Aorta (tissue), 5 donors: ENCODE measurements around the gene ADPGK. TPM values are rescaled to one million over a fixed set of nuclear protein-coding genes. Genes with fewer than 3 reads are reported as not detected.

ENCODE experiments used
- ATAC-seq: fragments of 200-7000 bp; cut with Tn5 transposase; one replicate; pipeline ENCODE4 v1.9.1; 2022; ENCODE audit warnings: moderate library complexity; ENCODE audit not compliant: low FRiP score
- DNase-seq, 2 donors: peaks; one replicate each; pipeline ENCODE4 v3.0.0-alpha.2; 2020
- H3K27ac ChIP-seq, 2 donors: one replicate each; pipeline ENCODE4 v1.5.1; 2013; ENCODE audit warnings: low read length in 2 of 2, mild to moderate bottlenecking in 2 of 2, moderate library complexity in 2 of 2, control low read depth in 1 of 2, inconsistent platforms in 1 of 2, low read depth in 1 of 2
- H3K27me3 ChIP-seq, 2 donors: one replicate each; pipeline ENCODE4 v1.6.1; 2013; ENCODE audit warnings: control low read depth in 1 of 2, low read length in 1 of 2, mild to moderate bottlenecking in 1 of 2, moderate library complexity in 1 of 2; ENCODE audit not compliant: insufficient read depth in 2 of 2, control insufficient read depth in 1 of 2
- H3K36me3 ChIP-seq, 2 donors: one replicate each; pipeline ENCODE4 v1.6.1; 2013; ENCODE audit warnings: control low read depth in 1 of 2, low read length in 1 of 2, mild to moderate bottlenecking in 1 of 2; ENCODE audit not compliant: insufficient read depth in 2 of 2, control insufficient read depth in 1 of 2
- H3K4me1 ChIP-seq, 2 donors: one replicate each; pipeline ENCODE4 v1.6.1; 2013; ENCODE audit warnings: low read length in 2 of 2, control low read depth in 1 of 2, mild to moderate bottlenecking in 1 of 2, moderate library complexity in 1 of 2; ENCODE audit not compliant: insufficient read depth in 2 of 2, control insufficient read depth in 1 of 2
- H3K4me3 ChIP-seq, 2 donors: one replicate each; pipeline ENCODE4 v1.5.1; 2013; ENCODE audit warnings: low read length in 2 of 2, control low read depth in 1 of 2, mild to moderate bottlenecking in 1 of 2
- H3K9me3 ChIP-seq: one replicate; pipeline ENCODE4 v1.6.1; 2013; ENCODE audit warnings: mild to moderate bottlenecking, low read length; ENCODE audit not compliant: control insufficient read depth
- WGBS, 2 donors: extraction: QIAGEN DNeasy Blood & Tissue Kit; methylation state at CpG; one replicate each; pipeline ENCODE4 v1.1.7; 2013; 5-methylcytosine and 5-hydroxymethylcytosine counted together
- intact Hi-C, 2 donors: fragments of 100-400 bp; cut with DNase I; formaldehyde crosslinking; loops; one replicate each; pipeline versions ENCODE4 v1.14.2 to v1.15.0; 2022
- polyA plus RNA-seq, 2 donors: library from polyadenylated mRNA; stranded (reverse); fragments of 200-250 nt; gene quantifications; one replicate each; pipeline ENCODE4 v1.2.3, GENCODE V29; 2013
- total RNA-seq, 2 donors: library from RNA; stranded (reverse); fragmentation: NEBNext Ultra II Directional; extraction: Animal tissue kit (Norgen Biotek cat#: 25700); gene quantifications; one replicate each; pipeline ENCODE4 v1.2.1, GENCODE V29; 2021
- donor health status: healthy with polysubstance abuse.
- donor health status: Bipolar disorder and iron deficiency.
- donor health status: DM: no; HTN: no; CAD: no.
- donor health status: DM: no; HTN: no; CAD: no.
- donor health status: DM: yes; HTN: yes; CAD: no.

Gene ADPGK
- total and polyA plus RNA-seq, 4 donors: 11.3 to 52.1 (median 39.8) TPM

- no peak overlapping the region for H3K4me3 ChIP-seq
- H3K27ac ChIP-seq: no peak overlapping the region
- no peak for DNase-seq
- no peak for ATAC-seq
- H3K4me1 ChIP-seq: peaks cover 0 to 3% of the 10 kb centered on the region in 2 donors
- H3K27me3 ChIP-seq: no peaks in the 10 kb centered on the region
- H3K9me3 ChIP-seq: no peaks in the 10 kb centered on the region
- intact Hi-C loops: loop anchor here (10.0 kb wide), 2 partner anchors 459 to 489 kb away; no protein-coding TSS in a partner anchor
- 94 to 98% methylated on average over 2 of the region's 2 CpGs for WGBS, 2 donors
- no peaks in the 10 kb centered on the region for H3K36me3 ChIP-seq
Measured at GRCh38 chr15:72785841-72786240, 2.3 kb upstream of the ADPGK start.

DNA sequence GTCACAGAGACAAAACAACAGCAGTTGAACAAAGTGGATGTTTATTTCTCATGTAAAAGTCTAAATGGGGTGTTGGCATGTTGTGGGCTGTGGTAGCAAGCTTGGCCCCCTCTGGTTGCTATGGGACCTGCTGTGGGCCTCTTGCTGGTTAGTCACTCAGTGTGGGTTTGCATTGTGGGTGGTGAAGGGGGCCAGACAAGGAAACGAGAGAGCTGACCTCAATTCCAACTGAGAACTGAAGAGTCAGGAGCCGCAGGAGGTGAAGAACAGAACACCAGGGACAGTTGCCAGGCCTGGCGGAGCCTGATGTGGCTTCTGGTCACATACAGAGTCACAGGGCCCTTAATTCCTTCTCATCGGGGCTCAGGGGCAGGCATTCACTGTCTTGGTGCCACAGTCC, 1.9 kb upstream of the ADPGK start:
- Histone ChIP-seq H3K4me3 (no peak overlapping the region), H3K4me1 (peaks cover 0 to 3% of the 10 kb centered on the region in 2 donors), H3K36me3 (no peaks in the 10 kb centered on the region), H3K27me3 (no peaks in the 10 kb centered on the region), H3K27ac (peak overlapping the region in 1 of 2 donors; percentile 22), H3K9me3 (no peaks in the 10 kb centered on the region)
- 78 to 85% methylated on average over 4 of the region's 4 CpGs for WGBS, 2 donors
- intact Hi-C loops: loop anchor here (10.0 kb wide), 2 partner anchors 459 to 489 kb away; no protein-coding TSS in a partner anchor
- ATAC-seq (no peak), DNase-seq (no peak)

DNA sequence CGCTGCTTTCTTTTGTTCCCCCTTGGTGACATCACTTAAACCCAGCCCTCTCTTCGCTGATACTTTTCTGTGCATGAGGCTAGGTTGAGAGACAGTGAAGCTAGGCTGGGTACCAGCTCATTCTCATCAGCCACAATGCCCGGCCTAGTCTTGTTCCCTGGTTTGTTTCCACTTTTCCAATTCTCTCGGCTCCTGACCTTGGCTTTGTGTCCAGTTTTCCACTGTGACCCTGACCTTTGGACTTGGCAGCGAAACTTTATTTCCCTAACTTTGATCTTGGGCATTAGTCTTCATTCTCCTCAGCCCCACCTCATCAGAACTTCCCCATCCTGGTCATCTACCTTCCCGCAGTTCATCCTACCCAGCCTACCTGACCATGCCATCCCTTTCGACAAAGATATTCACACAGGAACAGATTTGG, 908 bp upstream of the ADPGK start:
- Histone ChIP-seq H3K4me1 (peaks cover 0 to 3% of the 10 kb centered on the region in 2 donors), H3K9me3 (no peaks in the 10 kb centered on the region), H3K36me3 (no peaks in the 10 kb centered on the region), H3K4me3 (peak overlapping the region; percentile 42 to 75), H3K27ac (peak overlapping the region; percentile 80 to 97), H3K27me3 (no peaks in the 10 kb centered on the region)
- WGBS, 2 donors: 39 to 40% methylated on average over 7 of the region's 7 CpGs
- intact Hi-C loops: loop anchor here (10.0 kb wide), 2 partner anchors 460 to 490 kb away; no protein-coding TSS in a partner anchor
- no peak for ATAC-seq
- no peak for DNase-seq

DNA sequence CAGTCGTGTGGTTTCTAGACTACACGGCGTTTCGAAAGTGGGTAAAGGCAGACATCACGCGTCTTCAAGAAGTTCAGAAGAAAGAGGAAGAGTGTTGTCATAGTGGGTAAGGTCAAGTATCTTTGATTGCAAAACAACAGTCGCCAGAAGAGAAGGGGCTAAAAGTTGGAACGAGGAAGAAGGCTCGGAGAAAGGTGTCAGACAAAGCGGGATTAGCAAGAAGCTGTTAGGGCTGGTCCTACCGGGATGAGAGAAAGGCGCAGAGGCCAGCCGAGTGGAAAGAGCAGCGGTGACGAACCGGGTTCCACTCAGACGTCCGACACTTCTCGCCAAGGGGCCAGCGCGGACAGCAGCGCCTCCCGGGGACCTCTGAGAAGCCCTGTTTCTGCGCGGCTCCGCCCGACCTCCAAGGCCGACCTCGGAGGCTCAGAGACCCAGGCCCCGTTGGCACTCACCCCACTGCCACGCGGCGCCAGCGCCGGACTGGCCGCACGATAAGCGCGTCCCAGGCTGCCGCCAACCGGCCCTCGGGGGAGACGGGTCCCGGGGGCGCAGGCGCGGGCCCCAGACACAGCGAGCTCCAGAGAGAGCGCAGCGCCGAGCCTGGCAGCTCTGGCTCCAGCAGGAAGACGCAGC, 436 bp downstream of the ADPGK start:
- 0 to 1% methylated on average over 30 to 52 of the region's 52 CpGs for WGBS, 2 donors
- Histone ChIP-seq H3K27ac (peak overlapping the region; percentile 26 to 85), H3K4me1 (peaks cover 0 to 3% of the 10 kb centered on the region in 2 donors), H3K4me3 (peak overlapping the region; percentile 63 to 75), H3K9me3 (no peaks in the 10 kb centered on the region), H3K36me3 (no peaks in the 10 kb centered on the region), H3K27me3 (no peaks in the 10 kb centered on the region)
- ATAC-seq: peak; percentile 42
- intact Hi-C loops: loop anchor here (10.0 kb wide), 2 partner anchors 462 to 492 kb away; no protein-coding TSS in a partner anchor
- peak in 1 of 2 donors; percentile 56 for DNase-seq

DNA sequence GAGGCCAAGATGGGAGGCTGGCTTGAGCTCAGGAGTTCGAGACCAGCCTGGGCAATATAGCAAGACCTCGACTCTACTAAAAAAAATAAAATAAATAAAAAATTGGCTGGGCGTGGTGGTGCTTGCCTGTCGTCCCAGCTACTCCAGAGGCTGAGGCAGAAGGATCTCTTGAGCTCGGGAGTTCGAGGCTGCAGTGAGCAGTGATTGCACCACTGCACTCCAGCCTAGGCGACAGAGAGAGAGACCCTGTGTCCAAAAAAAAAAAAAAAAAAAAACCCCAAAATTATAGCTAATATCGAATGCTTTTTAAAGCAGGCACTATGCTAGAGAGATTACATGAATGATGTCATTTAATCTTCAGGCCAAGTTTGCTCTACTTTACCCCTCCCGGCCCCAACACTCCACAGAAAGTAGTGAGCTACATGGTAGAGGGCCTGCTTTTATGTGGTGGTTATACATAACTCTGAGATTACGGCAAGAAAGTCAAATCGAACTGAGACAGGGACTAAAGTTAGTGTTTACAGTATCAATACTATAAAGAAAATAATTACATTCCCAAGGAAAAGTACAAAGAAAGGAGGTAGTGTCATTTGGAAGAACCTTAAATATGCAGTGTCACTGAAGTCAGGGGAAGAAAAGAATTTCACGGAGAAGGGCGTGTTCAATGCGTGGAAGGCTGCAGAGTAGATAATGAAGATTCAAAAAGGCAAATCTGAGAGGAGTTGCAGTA, 1.1 kb downstream of the ADPGK start:
- 27 to 30% methylated on average over 14 of the region's 14 CpGs for WGBS, 2 donors
- no peaks in the 10 kb centered on the region for H3K27me3 ChIP-seq
- H3K4me1 ChIP-seq: peaks cover 0 to 3% of the 10 kb centered on the region in 2 donors
- DNase-seq (no peak), ATAC-seq (no peak)
- peak overlapping the region; percentile 63 to 75 for H3K4me3 ChIP-seq
- H3K36me3 ChIP-seq: no peaks in the 10 kb centered on the region
- H3K27ac ChIP-seq: no peak overlapping the region
- no peaks in the 10 kb centered on the region for H3K9me3 ChIP-seq
- intact Hi-C loops: loop anchor here (10.0 kb wide), 2 partner anchors 462 to 492 kb away; no protein-coding TSS in a partner anchor

DNA sequence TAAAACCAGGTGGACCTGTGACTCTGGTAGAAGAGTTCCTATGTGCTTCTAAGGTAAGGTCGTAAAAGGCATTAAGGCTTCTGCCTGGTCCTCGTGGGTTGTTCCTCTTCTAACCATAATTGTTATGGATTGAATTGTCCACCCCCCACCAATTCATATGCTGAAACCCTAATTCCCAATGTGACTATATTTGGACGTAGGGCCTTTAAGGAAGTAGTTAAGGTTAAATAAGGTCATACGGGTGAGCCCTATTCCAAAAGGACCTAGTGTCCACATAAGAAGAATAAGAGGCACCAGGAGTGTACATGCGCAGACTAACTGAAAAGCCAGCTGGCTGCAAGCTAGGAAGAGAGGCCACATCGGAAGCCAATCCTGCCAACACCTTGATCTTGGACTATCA, 1.9 kb downstream of the ADPGK start:
- intact Hi-C loops: loop anchor here (10.0 kb wide), 2 partner anchors 463 to 493 kb away; no protein-coding TSS in a partner anchor
- no peak overlapping the region for H3K4me3 ChIP-seq
- peaks cover 0 to 1% of the 10 kb centered on the region in 2 donors for H3K36me3 ChIP-seq
- H3K9me3 ChIP-seq: no peaks in the 10 kb centered on the region
- ATAC-seq (no peak), DNase-seq (no peak)
- no peaks in the 10 kb centered on the region for H3K4me1 ChIP-seq
- H3K27me3 ChIP-seq: no peaks in the 10 kb centered on the region
- H3K27ac ChIP-seq: no peak overlapping the region
- WGBS, 2 donors: 76 to 83% methylated on average over 6 of the region's 6 CpGs

- Histone ChIP-seq H3K27me3 (no peaks in the 10 kb centered on the region), H3K27ac (no peak overlapping the region), H3K4me1 (no peaks in the 10 kb centered on the region), H3K9me3 (no peaks in the 10 kb centered on the region), H3K4me3 (no peak overlapping the region), H3K36me3 (peaks cover 0 to 3% of the 10 kb centered on the region in 2 donors)
- WGBS, 2 donors: 80 to 92% methylated on average over 6 of the region's 6 CpGs
- no peak for ATAC-seq
- DNase-seq: no peak
- intact Hi-C loops: no loop called here
Measured at GRCh38 chr15:72778796-72779195, 4.8 kb downstream of the ADPGK start.

DNA sequence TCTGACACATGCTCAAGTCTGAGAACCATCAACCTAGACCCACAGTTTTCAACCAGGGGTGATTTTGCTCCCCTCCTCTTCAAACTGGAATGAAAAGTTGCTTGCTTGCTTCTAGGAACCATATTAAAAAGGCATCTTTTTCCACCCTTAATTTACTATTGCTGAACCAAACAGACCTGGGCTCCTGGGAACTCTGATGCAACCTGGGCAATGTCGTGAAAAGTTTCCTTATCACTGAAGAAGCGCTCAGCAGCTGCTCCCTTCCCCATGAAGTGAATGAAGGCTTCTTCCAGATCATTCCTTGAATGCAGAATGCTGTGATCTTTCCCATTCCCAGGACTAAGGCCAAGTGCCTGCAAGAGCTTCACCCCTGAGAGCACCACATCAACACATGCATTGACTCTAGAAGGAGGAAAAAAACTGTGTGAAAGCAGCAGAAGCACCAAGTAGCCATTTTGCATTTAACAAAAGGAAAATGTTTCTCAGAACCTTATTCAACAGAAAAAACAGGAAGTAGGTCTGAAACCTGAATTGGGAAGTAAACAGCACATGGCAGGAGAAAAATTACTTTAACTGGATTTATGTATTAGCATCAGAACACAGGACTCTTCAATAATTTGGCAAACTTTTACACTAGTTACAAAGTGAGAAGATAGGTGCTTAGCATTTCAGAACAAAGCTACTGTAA, 8.7 kb downstream of the ADPGK start:
- Histone ChIP-seq H3K4me3 (no peak overlapping the region), H3K36me3 (peaks cover 0 to 3% of the 10 kb centered on the region in 2 donors), H3K4me1 (no peaks in the 10 kb centered on the region), H3K27me3 (no peaks in the 10 kb centered on the region), H3K9me3 (no peaks in the 10 kb centered on the region), H3K27ac (no peak overlapping the region)
- intact Hi-C loops: no loop called here
- 89 to 94% methylated on average over 2 of the region's 2 CpGs for WGBS, 2 donors
- DNase-seq (no peak), ATAC-seq (no peak)
